Hindlimb muscle (tissue), 1 donor: Measurements from ENCODE around the gene UACA. TPM values are rescaled to one million over a fixed set of nuclear protein-coding genes. Genes with fewer than 3 reads are reported as not detected.
"Not testable (repeated sequence)": the region's sequence is repeated elsewhere in the genome, so short reads cannot be mapped to it uniquely, and the experiment has no call there.

Experiments
- DNase-seq: peaks from one replicate; pipeline ENCODE4 v3.0.0-alpha.2; 2013
- polyA plus RNA-seq: library from polyadenylated mRNA; unstranded; fragments of 120-200 nt; gene quantifications from one replicate; pipeline ENCODE4 v1.2.1, GENCODE V29; 2013; ENCODE audit not compliant: insufficient read length

UACA gene
- polyA plus RNA-seq = 127 TPM

DNA sequence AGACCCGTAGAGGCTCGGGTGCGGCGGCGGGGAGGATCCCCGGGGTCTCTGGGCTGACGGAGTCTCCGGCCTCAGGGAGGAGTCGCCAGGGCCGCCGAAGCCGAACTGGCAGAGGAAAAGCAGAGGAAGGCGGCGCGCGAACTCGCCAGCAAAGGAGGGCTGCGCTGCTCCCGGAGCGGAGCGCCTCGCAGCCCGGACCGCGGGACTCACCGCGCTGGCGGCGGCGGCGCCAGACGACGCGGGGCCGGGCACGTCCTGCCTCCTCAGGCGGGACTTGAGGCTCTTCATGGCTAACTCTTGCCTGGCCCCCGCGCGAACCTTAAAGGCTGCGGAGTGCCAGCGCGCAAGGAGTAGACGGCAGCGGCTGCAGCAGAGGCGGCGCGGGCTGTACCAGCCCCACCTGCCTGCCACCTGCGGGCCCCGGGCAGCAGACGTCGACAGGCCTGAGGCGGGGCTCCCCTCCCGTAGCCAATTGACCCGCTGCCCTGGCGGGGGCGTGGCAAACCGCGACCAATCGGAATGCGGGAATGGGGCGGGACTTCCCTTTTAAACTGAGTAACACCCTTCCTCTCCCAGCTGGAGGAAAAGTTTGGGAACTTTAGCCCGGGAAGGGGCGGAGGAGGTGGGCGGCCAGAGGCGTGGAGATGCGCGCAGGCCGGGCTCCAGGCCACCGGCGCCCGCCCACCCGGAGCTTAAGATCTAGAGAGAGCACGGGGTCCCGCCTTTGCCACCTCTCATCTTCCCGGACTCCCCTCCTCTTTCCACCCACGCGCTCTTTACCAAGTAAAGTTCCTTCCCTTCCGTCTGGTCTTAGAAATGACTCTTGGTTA, at the start of gene UACA:
Gene UACA, minus strand, starts transcription at position 439 of the 830 bp plus-strand sequence. Its CDS starts 151 bp downstream, at position 288.
- peak; percentile 98 for DNase-seq

GRCh38 chr15:70812827-70813364, 49.5 kb upstream of the UACA start:
- DNase-seq = no peak

DNA sequence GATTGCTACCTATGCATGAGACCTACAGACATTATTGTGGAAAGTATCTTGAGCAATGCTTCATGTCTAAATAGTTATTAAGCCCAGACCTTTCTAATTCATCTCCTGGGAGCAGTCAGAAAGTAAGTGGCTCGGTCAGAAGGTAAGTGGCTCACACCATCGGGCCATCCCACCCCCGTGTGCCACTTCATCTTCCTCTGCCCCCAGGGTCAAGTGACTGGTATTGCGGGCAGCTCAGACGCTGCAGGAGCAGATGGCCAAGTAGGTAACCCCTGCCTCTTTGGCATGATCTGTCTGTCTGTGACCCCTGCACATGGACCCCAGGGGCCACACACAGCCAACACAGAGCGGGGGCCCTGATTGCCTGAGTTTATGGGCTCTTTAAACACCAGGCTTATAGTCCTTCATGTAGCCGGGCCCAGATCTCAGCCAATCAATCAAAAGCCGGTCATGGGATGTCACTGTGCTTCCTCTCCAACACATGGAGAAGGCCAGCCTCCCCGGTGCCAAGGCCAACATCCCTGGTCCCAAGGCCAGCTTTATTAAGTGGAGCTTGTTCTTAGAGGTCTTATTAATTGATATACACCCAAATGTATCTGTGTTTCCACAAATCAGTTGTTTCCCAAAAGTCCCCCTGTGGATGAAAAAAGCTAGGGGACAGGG, 47.7 kb upstream of the UACA start:
- no peak for DNase-seq

- DNase-seq = no peak
Measured at GRCh38 chr15:70806992-70807712, 43.8 kb upstream of the UACA start.

- not testable (repeated sequence) for DNase-seq
Measured at GRCh38 chr15:70804388-70804787, 41.0 kb upstream of the UACA start.

- no peak for DNase-seq
Measured at GRCh38 chr15:70802629-70803028, 39.3 kb upstream of the UACA start.

DNA sequence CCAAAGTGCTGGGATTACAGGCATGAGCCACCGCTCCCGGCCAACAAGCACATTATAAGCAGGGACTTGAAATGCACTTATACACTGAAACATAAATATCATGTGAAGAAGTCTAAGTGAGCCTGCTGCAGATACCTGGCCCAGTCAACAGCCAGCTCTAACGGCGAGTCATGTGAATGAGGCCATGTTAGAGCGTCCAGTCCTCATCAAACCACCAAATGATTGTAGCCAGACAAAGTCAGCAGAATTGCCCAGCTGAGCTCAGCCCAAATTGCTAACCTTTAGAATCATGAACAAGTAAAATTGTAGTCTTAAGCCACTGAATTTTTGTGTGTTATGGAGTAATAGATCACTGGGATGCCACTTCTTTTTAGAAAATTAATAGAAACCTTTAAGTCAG, 37.8 kb upstream of the UACA start:
- no peak for DNase-seq

GRCh38 chr15:70799667-70800450, 36.5 kb upstream of the UACA start:
- no peak for DNase-seq

DNA sequence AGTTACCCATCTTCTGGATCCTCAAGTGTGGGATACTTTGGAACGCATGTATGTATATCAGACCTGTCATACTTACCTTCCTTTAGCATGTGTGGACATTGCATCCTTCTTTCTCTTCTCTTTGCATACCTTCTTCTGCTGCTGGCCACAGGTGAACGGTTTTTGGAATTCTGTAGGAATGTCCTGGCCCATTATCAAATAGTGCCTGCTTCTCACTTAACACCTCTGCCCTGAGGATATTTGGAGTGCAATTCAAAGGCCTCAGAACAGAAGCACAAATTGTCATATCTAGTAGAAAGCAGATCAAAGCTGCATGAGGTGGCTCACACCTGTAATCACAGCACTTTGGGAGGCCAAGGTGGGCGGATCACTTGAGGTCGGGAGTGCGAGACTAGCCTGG, 34.1 kb upstream of the UACA start:
- no peak for DNase-seq

GRCh38 chr15:70796516-70797310, 33.4 kb upstream of the UACA start:
- DNase-seq = no peak

GRCh38 chr15:70795311-70795665, 31.9 kb upstream of the UACA start:
- no peak for DNase-seq

- no peak for DNase-seq
Measured at GRCh38 chr15:70794596-70795310, 31.4 kb upstream of the UACA start.

GRCh38 chr15:70793694-70794093, 30.3 kb upstream of the UACA start:
- DNase-seq = no peak

GRCh38 chr15:70792171-70792573, 28.8 kb upstream of the UACA start:
- DNase-seq = no peak

- DNase-seq = no peak
Measured at GRCh38 chr15:70791259-70791658, 27.9 kb upstream of the UACA start.

GRCh38 chr15:70789213-70789612, 25.9 kb upstream of the UACA start:
- no peak for DNase-seq

GRCh38 chr15:70788114-70789049, 25.0 kb upstream of the UACA start:
- no peak for DNase-seq

DNA sequence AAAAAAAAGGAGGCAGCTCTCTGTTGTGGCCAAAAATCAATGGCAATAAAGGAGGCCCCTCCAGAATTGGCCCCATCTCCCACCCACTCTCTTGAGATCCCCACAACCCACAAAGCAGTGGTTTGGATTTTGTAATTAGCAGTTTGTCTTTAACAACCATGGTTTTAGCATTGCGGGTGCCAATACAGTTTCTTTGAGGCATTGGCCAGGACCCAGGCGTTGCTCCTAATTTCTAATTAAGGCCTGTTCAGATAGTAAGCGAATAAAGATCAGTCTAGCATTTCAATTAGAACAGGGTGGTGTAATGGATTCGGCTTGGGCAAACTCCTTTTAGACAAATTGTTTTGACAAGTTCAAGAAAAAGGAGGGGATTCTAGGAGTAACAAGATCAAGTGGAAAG, 23.6 kb upstream of the UACA start:
- no peak for DNase-seq

DNA sequence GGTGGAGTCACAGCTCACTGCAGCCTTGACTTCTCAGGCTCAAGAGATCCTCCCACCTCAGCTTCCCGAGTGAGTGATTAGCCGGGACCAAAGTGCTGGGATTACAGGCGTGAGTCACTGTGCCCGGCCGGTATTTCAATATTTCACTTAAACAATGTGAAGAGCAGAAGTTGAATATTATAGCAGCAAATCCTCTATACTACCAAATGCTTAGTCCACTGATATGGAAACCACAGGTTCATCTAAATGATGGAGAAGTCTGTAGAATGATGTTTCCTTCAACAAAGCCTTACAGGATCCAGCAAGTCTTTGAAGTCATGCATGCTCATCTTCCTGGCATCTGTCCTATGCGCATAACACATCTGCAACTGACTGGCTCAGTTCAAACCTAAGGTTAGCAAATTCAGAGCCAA, 20.3 kb upstream of the UACA start:
- no peak for DNase-seq

DNA sequence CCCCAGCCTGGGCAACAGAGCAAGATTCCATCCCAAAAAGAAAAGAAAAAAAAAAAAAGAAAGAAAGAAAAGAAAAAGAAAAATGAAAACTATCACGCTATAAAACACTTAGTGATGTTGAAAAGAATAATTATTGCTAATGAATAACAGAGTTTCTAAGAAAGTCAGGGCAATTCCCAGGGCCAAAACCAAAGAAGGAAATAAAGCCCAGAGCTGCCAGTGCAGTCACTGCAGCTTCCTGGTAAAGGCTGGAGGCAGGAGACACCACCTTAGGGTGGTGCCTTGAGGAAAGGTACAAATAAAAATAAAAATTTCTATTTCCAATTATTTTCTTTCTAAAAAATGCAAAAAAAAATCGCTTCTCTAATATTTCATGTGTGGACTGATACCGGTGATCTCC, 19.7 kb upstream of the UACA start:
- no peak for DNase-seq
